HG03196 (cell line): ENCODE results near the gene CD82.

Source experiments
- ATAC-seq: cut with Tn5 transposase; IDR thresholded peaks from one replicate; pipeline ENCODE4 v1.9.1; 2021; ENCODE audit not compliant: unreplicated experiment

Gene CD82

GRCh38 chr11:44597358-44598012, 32.0 kb downstream of the CD82 start:
- peak; percentile 0 for ATAC-seq

GRCh38 chr11:44598831-44599230, 33.4 kb downstream of the CD82 start:
- ATAC-seq, result no peak

- ATAC-seq, result no peak
Observed at GRCh38 chr11:44600261-44600660, 34.8 kb downstream of the CD82 start.

- ATAC-seq, result peak; percentile 30
Observed at GRCh38 chr11:44600839-44601383, 35.4 kb downstream of the CD82 start.

- ATAC-seq, result peak; percentile 29
Observed at GRCh38 chr11:44601471-44602370, 36.3 kb downstream of the CD82 start.

GRCh38 chr11:44602891-44603310, 37.4 kb downstream of the CD82 start:
- ATAC-seq, result no peak

GRCh38 chr11:44604171-44604581, 38.7 kb downstream of the CD82 start:
- no peak for ATAC-seq

- no peak for ATAC-seq
Observed at GRCh38 chr11:44605068-44605708, 39.7 kb downstream of the CD82 start.

GRCh38 chr11:44605965-44606364, 40.5 kb downstream of the CD82 start:
- ATAC-seq, result no peak

- no peak for ATAC-seq
Observed at GRCh38 chr11:44606472-44606871, 41.0 kb downstream of the CD82 start.

- no peak for ATAC-seq
Observed at GRCh38 chr11:44607319-44607962, 42.0 kb downstream of the CD82 start.

- no peak for ATAC-seq
Observed at GRCh38 chr11:44607987-44608386, 42.5 kb downstream of the CD82 start.

- ATAC-seq, result no peak
Observed at GRCh38 chr11:44608651-44608990, 43.2 kb downstream of the CD82 start.

- peak; percentile 48 for ATAC-seq
Observed at GRCh38 chr11:44608991-44609782, 43.7 kb downstream of the CD82 start.

- no peak for ATAC-seq
Observed at GRCh38 chr11:44609783-44610155, 44.3 kb downstream of the CD82 start.

GRCh38 chr11:44610186-44610955, 44.9 kb downstream of the CD82 start:
- ATAC-seq, result no peak

GRCh38 chr11:44611088-44611487, 45.6 kb downstream of the CD82 start:
- no peak for ATAC-seq

GRCh38 chr11:44611687-44612434, 46.4 kb downstream of the CD82 start:
- ATAC-seq, result peak; percentile 35

GRCh38 chr11:44613153-44613552, 47.7 kb downstream of the CD82 start:
- ATAC-seq, result no peak
